HL-60 (cell line): ENCODE measurements around the gene MINPP1.

ENCODE experiments used
- SPI1 ChIP-seq: IDR thresholded peaks from 2 replicates; pipeline ENCODE4 v1.6.1; 2012; ENCODE audit warnings: low read depth, mild to moderate bottlenecking, borderline replicate concordance
- TF ChIP-seq, protein P1 (sequence below): IDR thresholded peaks from 2 replicates; pipeline ENCODE4 v1.6.1; 2012; ENCODE audit warnings: low read depth; ENCODE audit not compliant: insufficient replicate concordance
- TF ChIP-seq, protein P2 (sequence below): IDR thresholded peaks from one replicate; pipeline ENCODE4 v1.5.1; 2011; ENCODE audit warnings: low read length, control low read depth, inconsistent platforms; ENCODE audit not compliant: insufficient read depth

DNA sequence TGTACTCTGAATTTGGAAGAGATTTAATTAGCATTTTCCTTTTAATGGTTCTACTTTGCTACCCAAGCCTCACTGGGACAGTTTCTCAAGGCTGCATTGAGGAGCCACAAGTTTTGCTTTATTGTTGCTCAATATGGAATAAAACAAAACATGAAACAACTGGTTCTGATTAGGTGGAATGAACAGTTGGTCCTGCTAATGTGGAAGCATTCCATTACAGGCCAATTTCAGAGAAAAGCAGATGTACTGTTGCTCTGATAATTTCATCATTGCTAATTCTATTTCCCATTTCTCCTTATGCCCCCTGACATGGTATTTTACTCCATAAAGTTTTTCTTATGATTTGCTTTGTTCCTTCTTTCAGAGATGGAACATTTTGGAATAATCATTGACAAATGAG lies 89.0 kb downstream of the MINPP1 start:
- TF ChIP-seq, protein P1, sequence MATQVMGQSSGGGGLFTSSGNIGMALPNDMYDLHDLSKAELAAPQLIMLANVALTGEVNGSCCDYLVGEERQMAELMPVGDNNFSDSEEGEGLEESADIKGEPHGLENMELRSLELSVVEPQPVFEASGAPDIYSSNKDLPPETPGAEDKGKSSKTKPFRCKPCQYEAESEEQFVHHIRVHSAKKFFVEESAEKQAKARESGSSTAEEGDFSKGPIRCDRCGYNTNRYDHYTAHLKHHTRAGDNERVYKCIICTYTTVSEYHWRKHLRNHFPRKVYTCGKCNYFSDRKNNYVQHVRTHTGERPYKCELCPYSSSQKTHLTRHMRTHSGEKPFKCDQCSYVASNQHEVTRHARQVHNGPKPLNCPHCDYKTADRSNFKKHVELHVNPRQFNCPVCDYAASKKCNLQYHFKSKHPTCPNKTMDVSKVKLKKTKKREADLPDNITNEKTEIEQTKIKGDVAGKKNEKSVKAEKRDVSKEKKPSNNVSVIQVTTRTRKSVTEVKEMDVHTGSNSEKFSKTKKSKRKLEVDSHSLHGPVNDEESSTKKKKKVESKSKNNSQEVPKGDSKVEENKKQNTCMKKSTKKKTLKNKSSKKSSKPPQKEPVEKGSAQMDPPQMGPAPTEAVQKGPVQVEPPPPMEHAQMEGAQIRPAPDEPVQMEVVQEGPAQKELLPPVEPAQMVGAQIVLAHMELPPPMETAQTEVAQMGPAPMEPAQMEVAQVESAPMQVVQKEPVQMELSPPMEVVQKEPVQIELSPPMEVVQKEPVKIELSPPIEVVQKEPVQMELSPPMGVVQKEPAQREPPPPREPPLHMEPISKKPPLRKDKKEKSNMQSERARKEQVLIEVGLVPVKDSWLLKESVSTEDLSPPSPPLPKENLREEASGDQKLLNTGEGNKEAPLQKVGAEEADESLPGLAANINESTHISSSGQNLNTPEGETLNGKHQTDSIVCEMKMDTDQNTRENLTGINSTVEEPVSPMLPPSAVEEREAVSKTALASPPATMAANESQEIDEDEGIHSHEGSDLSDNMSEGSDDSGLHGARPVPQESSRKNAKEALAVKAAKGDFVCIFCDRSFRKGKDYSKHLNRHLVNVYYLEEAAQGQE = no peak
- TF ChIP-seq SPI1 = no peak
- TF ChIP-seq, protein P2, sequence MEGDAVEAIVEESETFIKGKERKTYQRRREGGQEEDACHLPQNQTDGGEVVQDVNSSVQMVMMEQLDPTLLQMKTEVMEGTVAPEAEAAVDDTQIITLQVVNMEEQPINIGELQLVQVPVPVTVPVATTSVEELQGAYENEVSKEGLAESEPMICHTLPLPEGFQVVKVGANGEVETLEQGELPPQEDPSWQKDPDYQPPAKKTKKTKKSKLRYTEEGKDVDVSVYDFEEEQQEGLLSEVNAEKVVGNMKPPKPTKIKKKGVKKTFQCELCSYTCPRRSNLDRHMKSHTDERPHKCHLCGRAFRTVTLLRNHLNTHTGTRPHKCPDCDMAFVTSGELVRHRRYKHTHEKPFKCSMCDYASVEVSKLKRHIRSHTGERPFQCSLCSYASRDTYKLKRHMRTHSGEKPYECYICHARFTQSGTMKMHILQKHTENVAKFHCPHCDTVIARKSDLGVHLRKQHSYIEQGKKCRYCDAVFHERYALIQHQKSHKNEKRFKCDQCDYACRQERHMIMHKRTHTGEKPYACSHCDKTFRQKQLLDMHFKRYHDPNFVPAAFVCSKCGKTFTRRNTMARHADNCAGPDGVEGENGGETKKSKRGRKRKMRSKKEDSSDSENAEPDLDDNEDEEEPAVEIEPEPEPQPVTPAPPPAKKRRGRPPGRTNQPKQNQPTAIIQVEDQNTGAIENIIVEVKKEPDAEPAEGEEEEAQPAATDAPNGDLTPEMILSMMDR = no peak
